Kidney glomerular epithelial cell (primary cell): ENCODE results near the gene PC.
"Not testable (repeated sequence)": the region's sequence is repeated elsewhere in the genome, so short reads cannot be mapped to it uniquely, and the experiment has no call there.

ENCODE experiments used
- DNase-seq: peaks from one replicate; lab custom pipeline; 2025; lab: John Stamatoyannopoulos, UW

The PC gene

DNA sequence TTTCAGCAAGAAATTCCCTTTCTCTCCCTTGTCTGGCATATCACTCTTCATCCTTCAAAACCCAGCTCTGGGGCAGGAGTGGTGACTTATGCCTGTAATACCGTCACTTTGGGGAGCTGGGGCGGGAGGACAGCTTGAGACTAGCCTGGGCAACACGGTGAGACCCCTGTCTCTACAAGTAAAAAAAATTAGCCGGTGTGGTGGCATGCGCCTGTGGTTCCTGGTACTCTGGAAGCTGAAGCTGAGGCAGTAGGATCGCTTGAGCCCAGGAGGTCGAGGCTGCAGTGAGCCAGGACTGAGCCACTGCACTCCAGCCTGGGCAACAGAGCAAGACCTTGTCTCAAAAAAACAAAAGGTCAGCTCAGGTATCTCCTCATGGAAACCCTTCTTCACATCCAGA is 116.3 kb downstream of the PC start:
- no peak for DNase-seq

- DNase-seq = no peak
These were observed 117.7 kb downstream of the PC start for GRCh38 chr11:66840317-66841091.

- no peak for DNase-seq
These were observed 122.3 kb downstream of the PC start for GRCh38 chr11:66835768-66836405.

DNA sequence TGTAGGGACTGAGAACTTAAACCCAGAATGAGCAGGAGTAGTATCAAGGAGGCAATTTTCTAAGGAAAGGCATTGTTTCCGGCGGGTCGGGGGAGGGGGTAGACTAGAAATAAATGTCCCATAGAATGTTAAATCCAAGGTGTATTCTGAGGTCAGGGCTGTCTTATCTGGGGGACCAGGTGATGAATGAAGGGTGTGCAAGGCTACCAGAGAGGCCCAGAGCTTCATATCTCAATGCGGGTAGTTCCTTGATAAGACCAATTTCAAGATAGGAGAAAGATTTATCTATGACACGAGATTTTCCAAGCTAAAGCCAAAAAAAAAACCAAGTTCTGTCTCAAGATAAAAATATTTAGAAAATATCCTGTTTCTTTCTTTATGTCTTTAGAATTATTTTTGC is 123.2 kb downstream of the PC start:
- no peak for DNase-seq

- no peak for DNase-seq
These were observed 123.7 kb downstream of the PC start for GRCh38 chr11:66834539-66834845.

GRCh38 chr11:66824573-66824972 is 133.6 kb downstream of the PC start:
- DNase-seq = not testable (repeated sequence)

DNA sequence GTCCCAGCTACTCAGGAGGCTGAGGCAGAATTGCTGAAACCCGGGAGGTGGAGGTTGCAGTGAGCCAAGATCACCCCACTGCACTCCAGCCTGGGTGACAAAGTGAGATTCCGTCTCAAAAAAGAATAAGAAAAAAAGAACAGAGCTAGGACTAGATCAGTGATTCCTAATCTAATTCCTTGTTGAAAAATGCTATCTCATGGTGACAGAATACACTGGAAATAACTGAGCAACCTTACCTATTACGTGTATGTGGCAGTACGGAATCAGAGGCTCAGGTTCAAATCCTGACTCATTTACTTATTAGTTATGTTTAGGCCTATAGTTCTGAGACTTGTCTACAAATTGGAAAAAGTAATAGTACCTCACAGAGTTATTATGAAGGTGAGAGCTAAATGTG is 134.5 kb downstream of the PC start:
- no peak for DNase-seq

DNA sequence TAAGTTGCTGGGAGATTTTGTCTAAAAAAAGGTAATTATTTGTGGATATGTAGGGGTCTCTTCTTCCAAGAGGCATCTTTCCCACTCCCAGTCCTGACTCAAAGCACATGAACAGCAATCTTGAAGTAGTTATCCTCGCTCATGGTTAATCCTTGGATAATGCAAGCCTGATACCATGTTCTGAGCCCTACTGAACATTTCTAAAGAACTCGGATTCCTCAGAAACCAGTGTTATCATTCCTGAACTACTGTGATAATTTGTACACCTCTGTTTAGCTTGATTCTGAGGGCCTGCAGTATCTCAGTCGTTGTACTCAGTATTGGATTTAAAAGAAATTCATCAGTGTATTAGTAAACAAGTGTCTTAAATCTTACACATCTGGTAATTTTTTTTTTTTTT is 137.3 kb downstream of the PC start:
- no peak for DNase-seq

DNA sequence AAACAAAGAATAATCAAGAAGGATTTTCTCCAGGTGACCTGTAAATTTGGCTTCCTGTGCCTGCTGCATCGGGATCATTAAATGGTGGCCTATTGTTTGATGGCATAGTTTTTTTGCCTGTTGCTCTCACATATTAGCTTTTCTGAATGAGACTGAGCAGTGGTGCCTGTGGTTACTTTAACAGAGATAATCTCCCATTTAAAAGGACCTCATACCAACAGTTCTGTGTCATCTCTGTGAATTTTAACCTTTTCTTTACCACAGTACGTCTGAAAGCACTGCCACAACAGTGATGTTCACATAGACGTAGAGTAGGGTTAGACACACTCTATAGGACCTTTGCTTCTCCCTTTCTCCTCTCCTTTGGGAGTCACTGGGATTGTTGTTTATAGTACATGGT is 137.8 kb downstream of the PC start:
- DNase-seq = no peak

DNA sequence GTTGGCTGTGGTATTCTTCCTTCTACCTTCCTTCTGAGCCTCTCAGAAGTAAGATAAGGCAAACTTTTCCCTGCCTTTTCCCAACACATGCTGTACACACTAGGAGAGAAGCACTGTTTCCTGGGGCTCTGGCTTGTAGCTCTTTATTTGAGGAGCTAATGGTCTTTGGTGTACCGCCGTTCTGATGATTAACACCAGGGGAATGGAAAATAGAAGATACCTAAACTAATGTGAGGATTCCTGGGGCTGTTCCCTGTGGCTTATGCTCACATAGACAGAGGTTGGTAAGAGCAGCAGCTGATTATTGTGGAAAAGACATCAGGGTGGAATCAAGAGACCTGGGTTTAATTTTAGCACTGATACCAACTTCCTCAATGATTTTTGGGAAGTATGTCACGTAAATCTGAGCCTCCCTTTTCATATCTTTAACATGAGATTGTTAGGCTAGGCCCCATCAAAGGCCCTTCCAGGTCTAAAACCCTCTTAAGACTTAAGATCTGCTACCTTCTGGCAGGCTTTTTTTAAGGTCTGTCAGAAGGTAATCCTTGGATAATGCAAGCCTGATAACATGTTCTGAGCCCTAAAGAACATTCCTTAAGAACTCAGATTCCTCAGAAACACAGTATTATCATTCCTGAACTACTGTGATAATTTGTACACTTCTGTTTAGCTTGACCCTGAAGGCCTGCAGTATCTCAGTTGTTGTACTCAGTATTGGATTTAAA is 139.8 kb downstream of the PC start:
- no peak for DNase-seq

DNA sequence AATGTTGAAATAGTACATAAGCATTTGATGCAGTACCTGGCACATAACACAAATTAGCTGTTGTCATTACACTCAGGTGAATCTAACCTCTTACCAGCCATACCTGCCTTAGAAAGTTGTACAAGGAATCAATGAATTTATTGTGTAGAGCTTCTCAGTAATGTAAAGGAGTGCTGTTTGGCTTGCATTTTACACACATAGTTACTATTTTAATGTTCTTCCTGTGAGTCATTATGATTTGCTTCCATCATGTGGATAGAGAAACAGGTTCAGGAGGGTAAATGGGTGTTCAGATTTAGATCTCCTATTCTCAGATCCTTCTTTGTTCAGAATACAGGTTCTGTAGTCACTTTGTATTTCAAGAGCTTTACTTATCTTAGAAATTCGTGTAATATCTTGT is 142.5 kb downstream of the PC start:
- DNase-seq = no peak

DNA sequence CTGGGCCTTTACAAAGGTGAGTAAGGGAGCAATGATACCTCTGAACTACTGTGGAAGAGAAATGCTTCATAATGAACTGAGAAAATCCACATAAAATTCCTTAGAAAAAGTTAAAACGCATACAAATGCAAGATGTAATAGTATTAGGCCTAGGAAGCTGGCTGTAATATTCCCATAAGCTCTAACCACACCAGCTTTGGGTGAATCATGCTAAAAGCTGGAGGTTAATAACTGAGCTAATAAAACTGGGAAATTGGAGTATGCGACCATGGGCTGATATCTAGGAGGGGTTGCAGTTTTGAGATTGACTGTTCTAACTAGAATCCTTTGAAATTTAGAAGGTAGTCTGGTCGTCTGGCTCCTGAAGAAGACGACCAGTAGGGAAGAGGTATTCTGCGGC is 143.5 kb downstream of the PC start:
- DNase-seq = no peak

GRCh38 chr11:66810576-66811185 is 147.5 kb downstream of the PC start:
- no peak for DNase-seq

- no peak for DNase-seq
These were observed 148.6 kb downstream of the PC start for GRCh38 chr11:66809592-66809991.

- no peak for DNase-seq
These were observed 157.3 kb downstream of the PC start for GRCh38 chr11:66800720-66801428.

DNA sequence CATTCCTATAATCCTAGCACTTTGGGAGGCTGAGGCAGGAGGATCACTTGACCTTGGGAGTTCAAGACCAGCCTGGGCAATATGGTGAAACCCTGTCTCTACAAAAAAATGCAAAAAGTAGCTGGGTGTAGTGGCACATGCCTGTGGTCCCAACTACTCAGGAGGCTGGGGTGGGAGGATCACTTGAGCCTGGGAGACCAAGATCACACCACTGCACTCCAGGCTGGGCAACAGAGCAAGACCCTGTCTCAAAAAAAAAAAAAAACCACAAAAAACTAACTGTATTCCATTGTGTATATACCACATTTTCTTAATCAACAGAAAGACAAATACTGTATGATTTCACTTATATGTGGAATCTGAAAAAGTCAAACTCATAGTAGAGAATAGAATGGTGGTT is 158.4 kb downstream of the PC start:
- not testable (repeated sequence) for DNase-seq
